Activated CD4-positive, alpha-beta memory T cell treated with anti-CD3 and anti-CD28 coated beads for 36 hours (primary cell): ENCODE data around the gene CHRM1. TPM values are rescaled to one million over a fixed set of nuclear protein-coding genes. Genes with fewer than 3 reads are reported as not detected.
"Not testable (repeated sequence)": the region's sequence is repeated elsewhere in the genome, so short reads cannot be mapped to it uniquely, and the experiment has no call there.

Source experiments
- CTCF ChIA-PET: fragments of 350-600 bp; sonication (Branson Sonifier 250); formaldehyde crosslinking; loops from one replicate; lab custom pipeline; 2021; ENCODE audit warnings: antibody characterized with exemption, inconsistent platforms; lab: Charles Lee
- POLR2A ChIA-PET: fragments of 350-600 bp; sonication (Branson Sonifier 250); formaldehyde crosslinking; loops from one replicate; lab custom pipeline; 2021; ENCODE audit warnings: antibody characterized with exemption; lab: Charles Lee
- DNase-seq: peaks from one replicate; pipeline ENCODE4 v3.0.0-alpha.2; 2020
- H3K27ac Mint-ChIP-seq: one replicate; pipeline ENCODE4 v1.8.0; 2021; ENCODE audit warnings: mixed read lengths
- H3K27me3 Mint-ChIP-seq: one replicate; pipeline ENCODE4 v1.8.0; 2021; ENCODE audit warnings: mixed read lengths
- H3K36me3 Mint-ChIP-seq: one replicate; pipeline ENCODE4 v1.8.0; 2021; ENCODE audit warnings: mixed read lengths
- H3K4me1 Mint-ChIP-seq: one replicate; pipeline ENCODE4 v1.8.0; 2021; ENCODE audit warnings: low read depth, mixed read lengths
- H3K4me3 Mint-ChIP-seq: one replicate; pipeline ENCODE4 v1.8.0; 2021; ENCODE audit warnings: mild to moderate bottlenecking, mixed read lengths
- H3K9me3 Mint-ChIP-seq: one replicate; pipeline ENCODE4 v1.8.0; 2021; ENCODE audit warnings: mixed read lengths
- intact Hi-C: fragments of 100-400 bp; cut with micrococcal nuclease; formaldehyde crosslinking; loops from one replicate; pipeline ENCODE4 v1.15.1; 2023
- total RNA-seq, 2 experiments: library from RNA; stranded (reverse); gene quantifications; one replicate each; pipeline ENCODE4 v1.2.3, GENCODE V29; 2021

CHRM1 gene, protein sequence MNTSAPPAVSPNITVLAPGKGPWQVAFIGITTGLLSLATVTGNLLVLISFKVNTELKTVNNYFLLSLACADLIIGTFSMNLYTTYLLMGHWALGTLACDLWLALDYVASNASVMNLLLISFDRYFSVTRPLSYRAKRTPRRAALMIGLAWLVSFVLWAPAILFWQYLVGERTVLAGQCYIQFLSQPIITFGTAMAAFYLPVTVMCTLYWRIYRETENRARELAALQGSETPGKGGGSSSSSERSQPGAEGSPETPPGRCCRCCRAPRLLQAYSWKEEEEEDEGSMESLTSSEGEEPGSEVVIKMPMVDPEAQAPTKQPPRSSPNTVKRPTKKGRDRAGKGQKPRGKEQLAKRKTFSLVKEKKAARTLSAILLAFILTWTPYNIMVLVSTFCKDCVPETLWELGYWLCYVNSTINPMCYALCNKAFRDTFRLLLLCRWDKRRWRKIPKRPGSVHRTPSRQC
- total RNA-seq: not detected

DNA sequence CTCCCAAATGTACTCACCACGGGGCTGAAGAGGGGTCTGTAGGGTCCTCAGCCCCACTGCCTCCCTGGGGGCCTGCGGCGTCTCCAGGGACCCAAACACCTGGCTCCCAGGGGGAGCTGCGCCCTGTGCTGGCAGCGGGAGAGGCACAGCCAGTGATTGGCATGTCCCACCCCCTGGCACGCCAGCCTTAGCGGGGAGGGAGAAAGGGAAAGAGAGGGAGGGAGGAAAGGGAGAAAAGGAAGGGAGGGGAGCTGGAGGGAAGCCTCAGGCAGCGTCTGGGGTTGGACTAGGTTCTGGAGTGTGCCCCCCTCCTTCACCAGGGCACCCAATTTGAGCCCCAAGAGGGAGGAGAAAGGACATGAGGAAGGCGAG is at the start of gene CHRM1:
Gene CHRM1 (minus strand): TSS at position 163 of the 372 bp plus-strand sequence. CDS start 10,263 bp downstream, outside the sequence.
- H3K27me3 Mint-ChIP-seq: peaks cover 34% of the 10 kb centered on the region
- H3K27ac Mint-ChIP-seq: peak within 1 kb of the TSS; percentile 40
- intact Hi-C loops: no loop called here
- H3K36me3 Mint-ChIP-seq: no peaks in the 10 kb centered on the region
- CTCF ChIA-PET: interaction anchor here (3.3 kb wide), 1 partner anchor 15 kb away, joined by 31 read pairs; no protein-coding TSS in a partner anchor
- H3K4me1 Mint-ChIP-seq: peaks cover 29% of the 10 kb centered on the region
- no peaks in the 10 kb centered on the region for H3K9me3 Mint-ChIP-seq
- no peak within 1 kb of the TSS for H3K4me3 Mint-ChIP-seq
- no peak for DNase-seq
- POLR2A ChIA-PET: no interaction called here

DNA sequence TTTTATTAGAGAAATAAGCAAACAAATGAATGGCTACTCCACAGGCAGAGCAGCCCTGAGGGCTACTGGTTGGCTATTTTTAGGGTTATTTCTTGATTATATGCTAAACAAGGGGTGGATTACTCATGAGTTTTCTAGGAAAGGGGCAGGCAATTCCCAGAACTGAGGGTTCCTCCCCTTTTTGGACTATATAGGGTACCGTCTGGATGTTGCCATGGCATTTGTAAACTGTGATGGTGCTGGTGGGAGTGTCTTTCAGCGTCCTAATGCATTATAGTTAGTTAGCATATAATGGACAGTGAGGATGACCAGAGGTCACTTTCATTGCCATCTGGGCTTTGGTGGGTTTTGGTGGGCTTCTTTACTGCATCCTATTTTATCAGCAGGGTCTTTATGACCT is 44.4 kb upstream of the CHRM1 start:
- peaks cover 14% of the 10 kb centered on the region for H3K27me3 Mint-ChIP-seq
- H3K4me1 Mint-ChIP-seq: no peaks in the 10 kb centered on the region
- POLR2A ChIA-PET: no interaction called here
- H3K36me3 Mint-ChIP-seq: no peaks in the 10 kb centered on the region
- CTCF ChIA-PET: no interaction called here
- intact Hi-C loops: no loop called here
- no peaks in the 10 kb centered on the region for H3K9me3 Mint-ChIP-seq
- H3K4me3 Mint-ChIP-seq: no peak overlapping the region
- DNase-seq: no peak
- no peak overlapping the region for H3K27ac Mint-ChIP-seq

DNA sequence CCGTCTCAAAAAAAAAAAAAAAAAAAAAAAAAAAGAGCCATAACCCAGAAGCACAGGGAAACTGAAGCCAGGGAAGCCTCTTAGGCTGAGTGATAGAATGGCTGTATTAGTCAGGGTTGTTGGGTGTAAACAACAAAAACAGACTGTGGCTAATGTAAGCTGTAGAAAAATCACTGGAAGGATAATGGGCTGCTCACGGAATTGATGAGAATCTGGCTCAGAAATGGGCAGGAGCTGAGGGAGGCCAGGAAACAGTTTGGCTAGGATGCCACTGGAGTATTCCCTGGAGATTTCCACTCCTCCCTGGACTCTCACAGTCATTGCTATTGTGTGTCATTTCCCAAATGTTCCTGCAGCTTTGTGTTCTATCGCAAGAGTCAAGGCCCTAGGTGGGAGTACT is 41.2 kb upstream of the CHRM1 start:
- no peak for DNase-seq
- H3K9me3 Mint-ChIP-seq: no peaks in the 10 kb centered on the region
- ChIA-PET CTCF (interaction anchor here (0.9 to 1.0 kb wide), 2 partner anchors 13 to 15 kb away, joined by 3 to 5 read pairs; no protein-coding TSS in a partner anchor), POLR2A (no interaction called here)
- intact Hi-C loops: no loop called here
- H3K4me1 Mint-ChIP-seq: no peaks in the 10 kb centered on the region
- H3K27ac Mint-ChIP-seq: no peak overlapping the region
- H3K4me3 Mint-ChIP-seq: no peak overlapping the region
- peaks cover 16% of the 10 kb centered on the region for H3K27me3 Mint-ChIP-seq
- no peaks in the 10 kb centered on the region for H3K36me3 Mint-ChIP-seq

DNA sequence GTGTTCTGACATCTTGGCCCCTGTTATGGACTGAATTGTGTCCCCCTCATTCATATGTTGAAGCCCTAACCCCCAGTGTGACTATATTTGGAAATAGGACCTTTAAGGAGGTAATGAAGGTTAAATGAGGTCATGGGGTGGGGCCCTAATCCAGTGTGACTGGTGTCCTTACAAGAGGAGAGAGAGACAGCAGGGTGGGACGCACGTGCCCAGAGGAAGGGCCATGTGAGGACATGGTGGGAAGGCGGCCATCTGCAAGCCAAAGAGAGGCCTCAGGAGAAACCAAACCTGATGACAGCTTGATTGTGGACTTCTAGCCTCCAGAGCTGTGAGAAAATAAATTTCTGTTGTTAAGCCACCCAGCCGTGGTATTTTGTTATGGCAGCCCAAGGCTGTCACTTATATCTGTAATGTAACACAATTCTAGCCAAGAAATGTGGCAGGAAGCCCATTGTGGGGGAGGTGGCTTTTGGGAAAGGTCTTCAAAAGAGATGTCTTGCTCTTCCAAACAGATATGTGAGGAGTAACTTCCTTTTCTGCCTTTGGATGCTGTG is 39.9 kb upstream of the CHRM1 start:
- peaks cover 16% of the 10 kb centered on the region for H3K27me3 Mint-ChIP-seq
- no peak overlapping the region for H3K4me3 Mint-ChIP-seq
- no peak overlapping the region for H3K27ac Mint-ChIP-seq
- DNase-seq: no peak
- intact Hi-C loops: no loop called here
- H3K4me1 Mint-ChIP-seq: no peaks in the 10 kb centered on the region
- H3K36me3 Mint-ChIP-seq: no peaks in the 10 kb centered on the region
- CTCF ChIA-PET: no interaction called here
- POLR2A ChIA-PET: no interaction called here
- no peaks in the 10 kb centered on the region for H3K9me3 Mint-ChIP-seq

DNA sequence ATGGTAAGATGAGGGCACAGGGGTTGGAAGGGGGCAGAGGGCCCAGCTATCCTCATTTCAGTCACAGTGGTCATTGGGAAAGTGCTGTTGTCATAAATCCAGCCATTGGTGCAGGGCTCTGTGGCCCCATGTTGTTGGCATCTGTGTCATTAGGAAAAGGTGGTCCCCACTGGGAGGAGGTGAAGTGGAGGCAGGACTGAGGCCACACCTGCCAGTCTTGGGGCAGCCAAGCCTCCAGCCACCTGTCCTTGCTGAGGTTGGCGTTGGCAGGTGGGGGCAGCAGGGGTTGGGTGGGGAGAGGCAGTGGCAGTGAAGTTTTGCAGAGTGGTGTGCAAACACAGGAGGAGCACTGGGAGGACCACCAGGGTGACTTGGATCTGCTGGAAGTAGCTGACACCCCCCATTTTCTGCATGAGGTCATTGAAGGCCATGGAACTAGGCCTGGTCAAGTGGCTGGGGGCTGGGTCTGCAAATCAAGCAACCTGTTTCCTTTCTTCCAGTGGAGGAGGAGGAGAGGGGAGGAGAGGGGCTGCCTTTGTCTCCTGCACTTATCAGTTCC is 38.3 kb upstream of the CHRM1 start:
- peaks cover 7% of the 10 kb centered on the region for H3K27me3 Mint-ChIP-seq
- DNase-seq: no peak

DNA sequence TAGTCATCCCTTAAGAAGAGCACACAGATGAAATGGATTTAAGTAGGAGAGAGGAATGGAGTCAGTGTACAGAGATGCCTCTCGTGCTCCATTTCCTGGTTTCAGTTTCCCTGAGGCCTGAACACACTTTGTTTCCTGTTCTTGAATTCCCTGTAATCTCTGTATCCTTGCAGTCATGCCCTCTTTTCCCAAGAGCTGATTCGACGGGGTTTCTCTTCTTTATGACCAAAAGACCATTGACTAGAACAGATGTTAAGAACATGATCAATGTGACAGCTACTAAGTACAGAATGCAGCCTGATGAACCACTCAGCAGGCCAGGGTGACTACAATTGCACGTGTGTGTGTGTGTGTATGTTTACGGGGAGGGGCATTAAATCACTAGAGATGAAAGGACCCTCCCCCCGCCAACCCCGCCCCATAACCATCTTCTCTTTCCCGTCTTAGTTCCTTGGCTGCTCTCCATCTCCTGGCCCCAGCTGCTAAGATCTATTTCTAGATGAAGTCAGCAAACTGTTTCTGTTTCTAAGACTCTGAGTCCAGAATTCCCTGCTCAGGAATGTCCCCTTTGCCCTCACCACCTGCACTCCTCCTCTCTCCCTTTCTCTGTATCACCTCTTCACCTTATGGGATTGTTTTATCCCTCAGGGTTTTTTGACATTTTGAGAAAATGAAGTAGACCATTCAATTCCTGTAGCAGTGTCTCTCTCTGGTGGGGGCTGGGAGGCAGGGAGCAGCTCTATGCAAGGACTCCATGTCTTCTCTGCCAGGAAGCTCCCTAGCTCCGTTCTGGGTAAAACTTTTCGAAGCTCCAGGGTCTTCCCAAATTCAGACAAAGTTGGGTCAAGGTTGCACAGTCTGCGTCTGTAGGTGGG is 37.6 kb upstream of the CHRM1 start:
- no peak overlapping the region for H3K27ac Mint-ChIP-seq
- POLR2A ChIA-PET: no interaction called here
- no peak overlapping the region for H3K4me3 Mint-ChIP-seq
- no peaks in the 10 kb centered on the region for H3K4me1 Mint-ChIP-seq
- H3K9me3 Mint-ChIP-seq: no peaks in the 10 kb centered on the region
- intact Hi-C loops: no loop called here
- H3K36me3 Mint-ChIP-seq: no peaks in the 10 kb centered on the region
- DNase-seq: no peak
- H3K27me3 Mint-ChIP-seq: peaks cover 5% of the 10 kb centered on the region
- CTCF ChIA-PET: no interaction called here

More for the DNA sequence above, 38.3 kb upstream of the CHRM1 start:
- no peak overlapping the region for H3K27ac Mint-ChIP-seq
- H3K4me3 Mint-ChIP-seq: no peak overlapping the region
- no peaks in the 10 kb centered on the region for H3K4me1 Mint-ChIP-seq
- CTCF ChIA-PET: no interaction called here
- no peaks in the 10 kb centered on the region for H3K36me3 Mint-ChIP-seq
- intact Hi-C loops: no loop called here
- H3K9me3 Mint-ChIP-seq: no peaks in the 10 kb centered on the region
- POLR2A ChIA-PET: no interaction called here

DNA sequence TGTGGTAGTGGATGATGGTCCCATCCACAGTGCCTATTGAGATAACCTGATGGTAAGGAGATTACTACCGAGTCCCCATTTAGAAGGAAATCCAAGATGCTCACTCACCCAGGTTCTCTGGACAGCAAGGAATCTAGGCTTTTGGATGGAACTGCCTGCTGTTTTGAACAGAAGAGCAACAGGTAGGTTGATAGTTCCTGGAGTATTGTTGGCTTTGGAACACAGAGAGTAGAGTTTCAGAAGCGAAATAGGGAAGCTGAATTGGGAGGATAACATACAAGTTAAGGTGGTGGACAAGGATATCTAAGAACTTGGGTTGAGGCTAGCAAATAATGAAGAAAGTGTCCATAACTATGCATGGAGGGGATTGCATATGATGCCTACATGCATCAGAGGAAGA is 36.0 kb upstream of the CHRM1 start:
- intact Hi-C loops: no loop called here
- Mint-ChIP-seq H3K4me1 (no peaks in the 10 kb centered on the region), H3K9me3 (no peaks in the 10 kb centered on the region), H3K4me3 (no peak overlapping the region), H3K36me3 (no peaks in the 10 kb centered on the region), H3K27me3 (peaks cover 3% of the 10 kb centered on the region), H3K27ac (no peak overlapping the region)
- no peak for DNase-seq
- ChIA-PET POLR2A (no interaction called here), CTCF (no interaction called here)

DNA sequence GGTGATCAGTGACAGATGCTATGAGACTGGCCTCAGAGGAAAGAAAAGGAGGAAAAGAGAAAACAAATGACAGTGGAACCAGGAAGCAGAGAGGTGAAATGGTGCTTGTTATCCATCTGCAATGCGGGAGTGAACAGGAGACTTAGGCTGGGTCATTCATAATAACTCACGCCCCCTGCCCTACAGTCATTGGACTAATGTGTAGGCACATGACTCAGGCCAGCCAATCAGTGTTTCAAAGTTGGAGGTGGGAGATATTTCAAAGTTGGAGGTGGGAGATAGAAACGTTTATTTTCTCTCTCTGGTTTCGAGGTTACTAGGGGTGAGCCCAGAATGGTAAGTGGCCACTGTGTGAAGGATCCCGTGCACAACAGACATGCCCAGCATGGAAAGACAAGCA is 33.3 kb upstream of the CHRM1 start:
- intact Hi-C loops: no loop called here
- Mint-ChIP-seq H3K36me3 (no peaks in the 10 kb centered on the region), H3K9me3 (no peaks in the 10 kb centered on the region), H3K4me1 (no peaks in the 10 kb centered on the region), H3K4me3 (no peak overlapping the region), H3K27ac (no peak overlapping the region), H3K27me3 (peaks cover 3% of the 10 kb centered on the region)
- DNase-seq: no peak
- ChIA-PET POLR2A (no interaction called here), CTCF (no interaction called here)

DNA sequence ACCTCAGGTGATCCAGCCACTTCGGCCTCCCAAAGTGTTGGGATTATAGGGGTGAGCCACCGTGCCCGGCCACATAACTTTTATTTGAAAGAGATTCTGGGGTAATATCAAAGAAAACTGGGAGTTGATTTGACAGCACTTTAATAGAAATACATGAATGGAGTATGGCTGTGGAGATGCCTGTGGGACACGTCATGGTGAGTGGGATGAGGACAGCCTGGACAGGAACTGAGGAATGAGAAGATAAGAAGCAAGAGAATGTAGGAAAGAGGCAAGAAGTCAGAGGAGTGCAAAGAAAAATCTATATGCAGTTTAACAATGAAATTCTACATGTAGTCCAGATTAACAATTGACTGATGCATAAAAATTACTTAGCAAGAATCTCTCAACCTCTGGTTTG is 32.6 kb upstream of the CHRM1 start:
- Mint-ChIP-seq H3K9me3 (no peaks in the 10 kb centered on the region), H3K27ac (no peak overlapping the region), H3K27me3 (peaks cover 2% of the 10 kb centered on the region), H3K4me1 (no peaks in the 10 kb centered on the region), H3K4me3 (no peak overlapping the region), H3K36me3 (no peaks in the 10 kb centered on the region)
- POLR2A ChIA-PET: no interaction called here
- intact Hi-C loops: no loop called here
- no peak for DNase-seq
- CTCF ChIA-PET: no interaction called here

DNA sequence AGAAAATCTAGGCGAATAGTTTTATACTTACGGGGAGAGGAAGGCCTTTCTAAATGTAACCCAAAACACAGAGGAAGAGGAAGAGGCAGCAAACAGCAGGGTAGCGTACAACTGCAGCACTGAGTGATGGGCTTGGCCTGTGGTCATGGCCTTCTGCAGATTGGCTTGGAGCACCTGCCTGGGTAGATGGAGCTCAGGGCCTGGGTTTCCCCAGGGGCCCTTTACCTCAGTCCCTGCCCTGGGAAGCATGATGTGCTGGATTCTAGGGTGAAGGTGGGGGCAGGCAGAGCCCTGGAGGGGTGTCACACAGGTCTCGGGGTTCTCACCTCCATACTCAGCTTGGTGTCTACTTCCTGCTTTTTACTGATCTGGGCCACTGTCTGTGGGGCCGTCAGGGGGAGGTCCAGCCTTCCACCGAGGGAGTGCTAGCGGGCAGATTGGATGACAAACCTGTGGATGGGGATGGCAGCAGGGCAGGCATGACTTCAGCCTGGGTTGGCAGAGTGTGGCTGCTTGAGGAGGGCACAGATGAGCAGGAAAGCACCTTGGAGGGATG is 27.7 kb upstream of the CHRM1 start:
- Mint-ChIP-seq H3K9me3 (no peaks in the 10 kb centered on the region), H3K27me3 (peaks cover 11% of the 10 kb centered on the region), H3K4me3 (no peak overlapping the region), H3K36me3 (no peaks in the 10 kb centered on the region), H3K4me1 (no peaks in the 10 kb centered on the region), H3K27ac (no peak overlapping the region)
- no peak for DNase-seq
- intact Hi-C loops: no loop called here
- ChIA-PET CTCF (interaction anchor here (0.9 kb wide), 1 partner anchor 31 kb away, joined by 3 read pairs; no protein-coding TSS in a partner anchor), POLR2A (no interaction called here)

DNA sequence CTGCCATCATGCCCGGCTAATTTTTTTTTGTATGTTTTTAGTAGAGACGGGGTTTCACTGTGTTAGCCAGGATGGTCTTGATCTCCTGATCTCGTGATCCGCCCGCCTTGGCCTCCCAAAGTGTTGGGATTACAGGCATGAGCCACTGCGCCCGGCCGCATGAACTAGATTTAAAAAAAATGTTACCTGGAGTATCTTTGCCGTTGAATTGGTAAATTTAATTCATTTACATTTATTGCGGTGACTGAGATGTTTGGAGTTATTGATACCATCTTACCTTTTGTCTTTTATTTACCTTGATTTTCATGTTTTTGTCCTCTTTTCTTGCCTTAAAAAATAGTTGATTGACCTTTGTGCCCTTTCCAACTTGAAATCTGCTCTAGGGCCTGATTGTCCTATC is 24.4 kb upstream of the CHRM1 start:
- CTCF ChIA-PET: interaction anchor here (0.9 kb wide), 1 partner anchor 39 kb away, joined by 3 read pairs; no protein-coding TSS in a partner anchor
- H3K4me3 Mint-ChIP-seq, H3K27ac Mint-ChIP-seq, intact Hi-C loops, H3K4me1 Mint-ChIP-seq, H3K36me3 Mint-ChIP-seq, H3K9me3 Mint-ChIP-seq, POLR2A ChIA-PET, DNase-seq: not testable (repeated sequence)
- peaks cover 14% of the 10 kb centered on the region for H3K27me3 Mint-ChIP-seq
